A549 treated with GW870086 at 1 μM for 4 hours (cell line): Measurements from ENCODE around the gene HOXB6. TPM values are rescaled to one million over a fixed set of nuclear protein-coding genes. Genes with fewer than 3 reads are reported as not detected.

Experiments used
- total RNA-seq: library from RNA; stranded (reverse); fragments of 200-300 nt; extraction: Qiagen RNA extraction; gene quantifications from 5 replicates; pipeline ENCODE4 v1.2.3, GENCODE V29; 2022; ENCODE audit warnings: low read depth

Gene HOXB6
- 3.5 to 6.3 TPM (median 5.4 TPM) in 5 replicates for total RNA-seq

DNA sequence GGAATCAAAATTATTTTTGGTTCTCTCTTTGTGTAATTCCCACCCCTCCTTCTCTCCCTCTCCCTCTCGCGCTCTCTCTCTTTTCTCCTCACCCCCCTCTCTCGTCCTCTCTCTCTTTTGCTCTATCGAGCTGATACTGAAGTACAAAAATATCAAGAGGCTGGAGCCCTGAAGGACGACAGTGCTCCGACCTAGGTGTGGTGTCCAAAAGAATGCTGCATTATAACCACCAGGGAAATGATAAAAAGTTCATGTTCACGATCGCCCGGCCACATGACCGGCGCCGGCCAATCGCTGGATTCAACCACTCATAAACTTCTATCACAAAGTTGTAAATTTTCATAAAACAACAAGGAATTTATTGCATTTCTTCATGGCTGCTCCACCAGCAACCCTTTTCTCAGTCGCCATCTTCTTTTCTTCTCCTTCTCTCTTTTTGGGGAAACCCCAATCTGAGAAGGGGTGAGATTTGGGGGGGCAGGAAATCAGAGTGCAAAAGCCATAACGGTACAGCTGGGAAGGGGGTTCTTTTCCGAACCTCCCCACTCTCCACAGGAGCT is at the start of gene HOXB6:
Gene HOXB6, minus strand, starts transcription at position 217 of the 560 bp plus-strand sequence. CDS start 6,836 bp downstream, outside the sequence.

GRCh38 chr17:48626245-48627117 is 21.7 kb upstream of the HOXB6 start, which contains the start of gene HOXB9:
HOXB9 (minus strand) TSS chr17:48626358; CDS start chr17:48626269, 89 bp downstream.

DNA sequence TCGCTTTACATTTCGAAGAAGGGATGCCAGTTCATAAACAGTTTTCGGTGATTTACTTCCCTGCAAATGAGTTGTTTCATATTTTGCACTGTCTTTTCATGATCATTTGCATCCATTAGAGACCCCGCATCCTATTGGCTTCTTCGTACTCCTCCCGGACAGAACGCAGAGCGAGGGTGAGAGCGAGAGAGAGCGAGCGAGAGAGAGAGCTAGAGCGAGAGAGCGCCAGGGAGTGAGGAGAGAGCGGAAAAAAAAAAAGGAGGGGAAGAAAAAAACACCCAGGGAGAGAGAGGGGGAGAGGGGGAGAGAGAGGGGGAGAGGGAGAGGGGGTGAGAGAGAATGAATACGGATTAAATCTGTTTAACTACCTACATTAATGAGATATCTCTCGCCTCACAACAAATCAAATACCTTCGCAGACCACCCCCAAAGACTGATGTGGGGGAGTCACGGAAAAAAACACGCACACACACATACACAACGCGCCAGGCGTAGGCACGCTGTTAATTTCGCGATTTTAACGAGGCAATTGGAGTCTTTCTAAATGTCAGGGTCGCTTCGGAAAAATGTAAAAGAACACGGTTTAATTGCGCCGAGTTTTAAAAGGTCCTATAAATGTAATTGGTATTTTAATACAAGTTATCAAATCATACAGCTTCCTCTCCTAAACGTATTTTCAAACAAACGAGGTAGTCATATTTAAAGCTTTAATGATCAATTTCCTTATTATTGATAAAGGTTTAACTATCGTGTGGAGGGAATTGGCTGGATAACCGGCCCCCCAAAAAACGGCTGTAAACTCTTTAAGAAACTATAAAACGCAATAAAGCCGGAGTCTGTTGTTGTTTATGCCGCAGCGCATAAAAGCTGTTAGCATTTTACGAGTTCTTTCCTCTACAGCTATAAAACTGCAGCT is 10.5 kb upstream of the HOXB6 start, which contains the start of gene HOXB8:
Gene HOXB8, minus strand, starts transcription at position 246 of the 916 bp plus-strand sequence. CDS start 588 bp downstream, outside the sequence.

DNA sequence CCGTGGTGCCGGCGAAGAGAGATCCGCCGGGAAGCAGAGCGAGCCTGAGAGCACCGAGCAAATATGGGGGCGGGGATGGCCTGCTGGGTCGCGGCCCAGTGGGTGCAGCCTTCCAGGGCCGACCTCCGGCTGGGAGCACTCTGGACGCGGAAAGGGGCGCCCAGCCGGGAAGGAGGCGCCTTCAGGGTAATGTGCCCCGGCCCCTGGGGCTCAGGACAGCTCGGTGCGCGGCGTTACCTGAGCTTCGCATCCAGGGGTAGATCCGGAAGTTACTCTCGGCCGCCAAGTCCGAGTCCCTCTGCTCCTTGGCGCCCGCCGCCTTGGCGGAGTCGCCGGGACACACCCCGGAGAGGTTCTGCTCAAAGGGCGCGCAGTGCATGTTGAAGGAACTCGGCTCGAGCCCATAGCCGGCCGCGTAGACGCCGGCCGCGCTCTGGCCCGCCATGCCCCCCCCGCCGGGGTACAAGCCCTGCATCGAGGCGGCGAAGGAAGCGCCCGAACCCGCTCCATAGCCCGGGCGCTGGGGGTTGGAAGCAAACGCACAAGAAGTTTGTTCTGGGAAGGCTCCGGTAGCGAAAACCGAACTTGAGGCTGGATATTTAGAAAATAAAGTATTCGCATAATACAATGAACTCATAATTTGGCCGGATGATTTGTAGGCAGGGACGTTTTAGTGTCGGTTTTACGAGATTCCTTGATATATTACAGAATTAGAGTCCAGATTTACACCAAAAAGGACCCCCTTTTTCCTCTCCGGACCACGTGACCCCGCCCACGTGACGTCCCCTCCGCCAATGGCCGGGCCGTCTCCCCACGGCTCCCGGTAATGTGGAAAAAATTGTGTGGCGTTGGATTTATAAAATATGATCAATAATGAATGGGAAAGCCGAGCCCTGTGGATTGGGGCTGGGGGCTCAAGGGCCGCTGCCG is 5.8 kb upstream of the HOXB6 start, which contains the start of gene HOXB7:
Gene HOXB7, minus strand, starts transcription at position 736 of the 930 bp plus-strand sequence. Its CDS starts 99 bp downstream, at position 637.

GRCh38 chr17:48593126-48593829 is 11.5 kb downstream of the HOXB6 start, which contains the start of gene HOXB5:
HOXB5 (minus strand) TSS chr17:48593779; CDS start chr17:48593682, 97 bp downstream.

DNA sequence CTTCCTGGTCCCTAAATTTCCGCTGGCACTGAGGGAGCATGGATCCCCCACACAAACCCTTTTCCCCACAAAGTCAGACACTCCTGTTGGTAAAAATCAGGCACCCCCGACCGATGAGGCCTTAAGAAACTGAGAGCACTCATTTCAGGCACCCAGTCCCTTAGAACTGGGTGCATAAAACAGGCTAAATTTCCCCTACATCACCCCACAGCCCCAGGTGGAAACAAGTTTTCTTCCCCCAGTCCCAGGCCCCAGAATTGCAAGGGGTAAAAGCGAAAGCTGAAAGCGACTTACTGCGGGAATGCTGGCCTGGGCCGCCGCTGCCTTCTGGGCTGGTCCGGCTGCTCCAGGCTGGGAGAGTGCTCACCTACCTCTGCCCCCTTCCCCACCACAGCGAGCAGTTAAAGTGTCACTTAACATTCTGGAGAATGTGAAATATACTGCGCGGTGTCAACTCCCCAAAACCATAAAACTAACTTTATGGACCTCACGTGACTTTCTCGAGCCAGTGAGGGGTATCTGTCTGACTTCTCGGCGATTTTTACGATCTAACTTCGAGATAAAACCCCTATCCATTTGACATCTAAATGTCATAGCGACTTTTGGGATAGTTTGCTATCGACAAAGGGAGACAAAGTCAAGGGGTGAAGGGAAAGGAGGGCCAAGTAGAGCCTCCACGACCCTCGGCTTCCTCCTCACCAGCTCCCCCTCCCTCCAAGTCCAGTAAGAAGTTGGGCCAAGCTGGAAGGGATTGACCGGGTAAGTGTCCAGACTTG is 14.8 kb downstream of the HOXB6 start, which contains the start of gene HOXB3:
Gene HOXB3, minus strand, starts transcription at position 411 of the 776 bp plus-strand sequence. CDS start 37,767 bp downstream, outside the sequence.

DNA sequence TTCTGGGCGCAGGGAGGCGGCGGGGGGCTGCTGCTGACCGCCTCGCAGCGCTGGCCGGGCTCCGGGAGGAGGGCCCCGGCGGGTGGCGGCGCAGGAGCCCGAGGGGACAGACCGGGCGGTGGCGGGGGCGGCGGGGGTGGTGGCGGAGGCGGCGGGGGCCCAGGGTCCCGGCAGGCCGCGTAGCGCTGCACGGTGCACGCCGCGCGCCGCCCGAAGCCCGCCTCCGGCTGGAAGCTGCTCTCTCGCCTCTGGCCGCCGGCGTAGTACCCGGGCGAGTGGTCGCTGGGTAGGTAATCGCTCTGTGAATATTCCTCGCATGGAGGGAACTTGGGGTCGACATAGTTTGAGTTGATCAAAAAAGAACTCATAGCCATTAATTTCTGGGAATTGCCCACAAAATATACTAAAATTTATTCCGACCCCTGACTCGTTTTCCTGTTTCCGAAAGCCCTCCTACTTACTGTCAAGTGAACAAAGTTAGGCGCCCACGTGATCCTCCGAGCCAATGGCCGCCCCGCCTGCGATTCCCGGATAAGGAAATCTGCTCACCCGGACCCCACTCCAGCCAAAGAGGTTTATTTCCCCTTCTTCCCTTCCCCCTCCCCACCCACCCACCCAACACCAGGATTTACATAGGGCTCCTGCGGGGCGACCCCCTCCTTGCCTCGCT is 26.7 kb downstream of the HOXB6 start, which contains the start of gene HOXB4:
Gene HOXB4, minus strand, starts transcription at position 405 of the 670 bp plus-strand sequence. Its CDS starts 31 bp downstream, at position 374.

Other genes starting within 250 kb of the HOXB6 start
- gene SKAP1, start 174.8 kb downstream of the HOXB6 start, total RNA-seq, result not detected in 5 replicates
- not detected in 5 replicates for gene HOXB1, start 74.0 kb downstream of the HOXB6 start, total RNA-seq
- 0.32 to 1.0 TPM (median 0.43 TPM) in 5 replicates for gene HOXB2, start 59.9 kb downstream of the HOXB6 start, total RNA-seq
- 0.07 to 0.13 TPM (median 0.11 TPM) in 4 of 5 replicates, not detected in the other for gene HOXB4, start 26.6 kb downstream of the HOXB6 start, total RNA-seq
- gene HOXB3, start 14.7 kb downstream of the HOXB6 start, total RNA-seq, result 4.6 to 6.5 TPM (median 5.2 TPM) in 5 replicates
- 1.7 to 2.5 TPM (median 2.2 TPM) in 5 replicates for gene HOXB5, start 11.2 kb downstream of the HOXB6 start, total RNA-seq
- 29.6 to 32.2 TPM (median 30.8 TPM) in 5 replicates for gene HOXB7, start 6.0 kb upstream of the HOXB6 start, total RNA-seq
- 6.9 to 8.8 TPM (median 8.2 TPM) in 5 replicates for gene HOXB8, start 10.3 kb upstream of the HOXB6 start, total RNA-seq
- 7.2 to 7.5 TPM (median 7.3 TPM) in 5 replicates for gene HOXB9, start 21.4 kb upstream of the HOXB6 start, total RNA-seq
- gene PRAC1, start 117.5 kb upstream of the HOXB6 start, total RNA-seq, result not detected in 5 replicates
- not detected in 5 replicates for gene PRAC2, start 118.2 kb upstream of the HOXB6 start, total RNA-seq
- gene HOXB13, start 123.8 kb upstream of the HOXB6 start, total RNA-seq, result 1.8 to 2.3 TPM (median 2.1 TPM) in 5 replicates
- gene TTLL6, start 212.2 kb upstream of the HOXB6 start, total RNA-seq, result 0.74 to 1.3 TPM (median 0.95 TPM) in 5 replicates
- gene CALCOCO2, start 226.0 kb upstream of the HOXB6 start, total RNA-seq, result 62.5 to 81.6 TPM (median 75.6 TPM) in 5 replicates